Thoracic aorta (tissue), 2 donors: ENCODE data around the gene DOCK4. TPM values are rescaled to one million over a fixed set of nuclear protein-coding genes. Genes with fewer than 3 reads are reported as not detected.

Source experiments
- ATAC-seq: fragments of 150-250 bp; one replicate; pipeline ENCODE4 v1.8.0; 2017; ENCODE audit warnings: low read depth; ENCODE audit not compliant: insufficient number of reproducible peaks, low FRiP score
- DNase-seq: peaks from one replicate; pipeline ENCODE4 v3.0.0-alpha.2; 2020; ENCODE audit warnings: low spot score
- H3K27ac ChIP-seq, 2 donors: fragments of 200-600 bp; sonication (generic); 1 replicate in 1 of 2; 2 replicates in 1 of 2; pipeline ENCODE4 v1.5.1; 2016; ENCODE audit warnings: mild to moderate bottlenecking in 2 of 2, moderate library complexity in 2 of 2
- H3K27me3 ChIP-seq: fragments of 200-600 bp; sonication (generic); replicated peaks from 2 replicates; pipeline ENCODE4 v1.6.0; 2016; ENCODE audit warnings: mild to moderate bottlenecking; ENCODE audit not compliant: insufficient read depth
- H3K36me3 ChIP-seq: fragments of 200-600 bp; sonication (generic); one replicate; pipeline ENCODE4 v1.5.1; 2016
- H3K4me1 ChIP-seq, 2 donors: fragments of 200-600 bp; sonication (generic); 1 replicate in 1 of 2; 2 replicates in 1 of 2; pipeline versions ENCODE4 v1.5.1 to v1.6.0; 2016; ENCODE audit warnings: low read depth in 2 of 2, mild to moderate bottlenecking in 1 of 2; ENCODE audit not compliant: control insufficient read depth in 1 of 2
- H3K4me3 ChIP-seq: fragments of 200-600 bp; sonication (generic); 2 replicates; pipeline ENCODE4 v1.5.1; 2016; ENCODE audit warnings: mild to moderate bottlenecking
- H3K9me3 ChIP-seq: fragments of 200-600 bp; sonication (generic); 2 replicates; pipeline ENCODE4 v1.5.1; 2016
- total RNA-seq, 2 donors: library from RNA; depleted of rRNA; stranded (reverse); fragments of >200 nt; gene quantifications; one replicate each; pipeline versions ENCODE4 v1.1.0 to v1.2.3, GENCODE V29; 2016
- TF ChIP-seq, protein P1 (sequence below): fragments of 200-600 bp; sonication (generic); IDR thresholded peaks from one replicate; pipeline ENCODE4 v1.5.1; 2019; ENCODE audit warnings: antibody characterized with exemption

DOCK4 gene
- total RNA-seq, 2 donors from 2014 or later, result 22.3 to 71.5 TPM

DNA sequence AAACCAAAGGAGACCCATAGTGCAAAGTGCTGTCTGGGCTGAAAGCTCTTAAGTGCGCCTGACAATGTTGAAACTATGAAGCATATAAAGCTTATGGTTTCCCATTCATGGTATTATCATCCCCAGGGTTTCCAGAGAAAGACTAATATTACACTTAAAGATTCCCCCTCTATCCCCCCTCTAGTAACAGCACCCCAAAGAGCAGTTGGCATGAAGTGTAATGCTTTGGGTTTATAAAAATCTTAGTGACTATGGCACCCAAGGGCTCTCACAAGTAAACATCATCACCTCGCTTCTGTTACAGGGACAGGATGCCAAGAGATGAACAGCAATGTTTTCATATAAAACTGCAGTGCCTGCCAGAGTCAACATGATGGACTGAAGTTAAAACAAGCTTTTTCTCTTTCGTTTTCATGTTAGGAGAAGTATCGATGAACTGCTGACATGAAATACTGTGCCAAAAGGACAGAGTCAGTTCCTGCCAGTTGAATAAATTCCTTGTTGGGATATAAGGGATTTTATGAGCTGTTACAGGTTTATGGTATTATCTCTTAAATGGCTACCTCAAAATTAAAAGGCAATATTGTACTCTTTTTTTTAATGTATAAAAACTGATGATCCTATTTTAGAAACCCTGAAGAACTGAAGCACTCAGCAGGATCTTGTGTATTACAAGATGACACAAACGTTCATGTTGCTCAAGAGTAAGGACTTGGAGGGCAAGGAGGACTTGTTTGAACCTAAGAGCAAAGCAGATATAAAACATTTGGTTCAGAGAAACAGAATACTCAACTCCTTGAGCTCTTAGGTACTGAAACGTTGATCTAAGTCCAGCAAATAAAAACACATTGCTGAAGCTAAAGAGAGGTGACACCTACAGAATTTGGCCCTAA lies 440.2 kb downstream of the DOCK4 start:
- ATAC-seq (no peak), DNase-seq (no peak)
- TF ChIP-seq, protein P1, sequence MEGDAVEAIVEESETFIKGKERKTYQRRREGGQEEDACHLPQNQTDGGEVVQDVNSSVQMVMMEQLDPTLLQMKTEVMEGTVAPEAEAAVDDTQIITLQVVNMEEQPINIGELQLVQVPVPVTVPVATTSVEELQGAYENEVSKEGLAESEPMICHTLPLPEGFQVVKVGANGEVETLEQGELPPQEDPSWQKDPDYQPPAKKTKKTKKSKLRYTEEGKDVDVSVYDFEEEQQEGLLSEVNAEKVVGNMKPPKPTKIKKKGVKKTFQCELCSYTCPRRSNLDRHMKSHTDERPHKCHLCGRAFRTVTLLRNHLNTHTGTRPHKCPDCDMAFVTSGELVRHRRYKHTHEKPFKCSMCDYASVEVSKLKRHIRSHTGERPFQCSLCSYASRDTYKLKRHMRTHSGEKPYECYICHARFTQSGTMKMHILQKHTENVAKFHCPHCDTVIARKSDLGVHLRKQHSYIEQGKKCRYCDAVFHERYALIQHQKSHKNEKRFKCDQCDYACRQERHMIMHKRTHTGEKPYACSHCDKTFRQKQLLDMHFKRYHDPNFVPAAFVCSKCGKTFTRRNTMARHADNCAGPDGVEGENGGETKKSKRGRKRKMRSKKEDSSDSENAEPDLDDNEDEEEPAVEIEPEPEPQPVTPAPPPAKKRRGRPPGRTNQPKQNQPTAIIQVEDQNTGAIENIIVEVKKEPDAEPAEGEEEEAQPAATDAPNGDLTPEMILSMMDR, result no peak
- peak overlapping the region in 1 of 2 donors; percentile 17 for H3K27ac ChIP-seq
- no peaks in the 10 kb centered on the region for H3K36me3 ChIP-seq
- H3K9me3 ChIP-seq, result no peaks in the 10 kb centered on the region
- peaks cover 0 to 16% of the 10 kb centered on the region in 2 donors for H3K4me1 ChIP-seq
- H3K4me3 ChIP-seq, result no peak overlapping the region
- no peaks in the 10 kb centered on the region for H3K27me3 ChIP-seq

DNA sequence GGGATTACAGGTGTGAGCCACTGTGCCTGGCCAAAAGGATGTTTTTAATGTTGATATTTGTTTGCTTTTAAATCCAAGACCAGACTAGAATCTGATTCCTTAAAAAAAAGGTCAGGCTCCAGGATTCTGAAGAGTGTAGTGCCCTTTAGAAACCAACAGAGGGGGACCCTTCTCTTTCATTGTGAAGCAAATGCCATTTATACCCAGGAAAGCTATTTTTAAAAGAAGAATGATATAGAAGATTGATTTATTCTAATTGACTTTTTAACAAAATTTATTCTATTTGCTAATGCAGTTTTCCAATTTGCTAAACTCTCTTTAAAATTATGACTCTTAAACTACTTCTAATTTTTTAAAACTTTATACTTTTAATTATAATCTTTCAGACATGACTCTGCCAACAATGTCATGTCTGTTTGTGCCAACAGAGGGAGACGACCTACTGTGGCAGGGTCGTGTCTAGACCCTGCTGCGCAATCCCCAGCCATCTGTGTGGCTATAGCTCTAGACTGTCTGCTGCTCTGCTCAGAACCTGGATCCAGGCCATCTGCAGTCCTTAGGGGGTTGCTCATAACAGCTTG lies 442.9 kb downstream of the DOCK4 start:
- H3K4me1 ChIP-seq, result peaks cover 0 to 16% of the 10 kb centered on the region in 2 donors
- DNase-seq, result no peak
- no peak overlapping the region for H3K27ac ChIP-seq
- H3K27me3 ChIP-seq, result no peaks in the 10 kb centered on the region
- no peak overlapping the region for H3K4me3 ChIP-seq
- TF ChIP-seq, protein P1, result peak; percentile 65
- no peaks in the 10 kb centered on the region for H3K9me3 ChIP-seq
- peak; percentile 80 for ATAC-seq
- no peaks in the 10 kb centered on the region for H3K36me3 ChIP-seq

DNA sequence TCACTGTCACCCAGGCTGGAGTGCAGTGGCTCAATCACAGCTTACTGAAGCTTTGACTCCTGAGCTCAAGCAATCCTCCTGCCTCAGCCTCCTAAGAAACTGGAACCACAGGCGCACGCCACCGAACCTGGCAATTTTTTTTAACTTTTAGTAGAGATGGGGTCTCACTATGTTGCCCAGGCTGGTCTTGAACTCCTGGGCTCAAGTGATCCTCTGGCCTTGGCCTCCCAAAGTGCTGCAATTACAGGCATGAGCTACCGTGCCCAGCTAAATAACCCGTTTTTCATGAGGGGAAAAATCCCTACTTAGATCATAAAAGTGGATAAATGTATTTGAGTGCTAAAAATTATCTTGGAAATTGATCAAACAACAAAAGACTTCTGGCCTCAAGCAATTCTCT lies 443.4 kb downstream of the DOCK4 start:
- TF ChIP-seq, protein P1, result no peak
- H3K36me3 ChIP-seq, result no peaks in the 10 kb centered on the region
- no peak for ATAC-seq

DNA sequence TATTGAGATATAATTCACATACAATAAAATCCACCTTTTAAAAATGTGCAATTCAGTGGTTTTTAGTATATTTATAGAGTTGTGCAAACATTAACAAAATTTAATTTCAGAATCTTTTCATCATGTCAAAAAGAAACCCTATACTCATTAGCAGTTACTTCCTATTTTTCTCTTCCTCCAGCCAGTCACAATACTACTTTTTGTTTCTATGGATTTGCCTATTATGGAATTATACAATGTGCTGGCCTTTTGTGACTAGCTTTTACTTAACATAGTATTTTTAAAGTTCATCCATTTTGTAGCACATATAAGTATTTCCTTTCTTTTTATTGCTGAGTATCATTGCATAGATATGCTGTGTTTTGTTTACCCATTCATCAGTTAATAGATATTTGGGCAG lies 444.0 kb downstream of the DOCK4 start:
- H3K4me1 ChIP-seq, result peaks cover 0 to 16% of the 10 kb centered on the region in 2 donors
- ATAC-seq, result no peak
- H3K36me3 ChIP-seq, result no peaks in the 10 kb centered on the region
- no peaks in the 10 kb centered on the region for H3K9me3 ChIP-seq
- H3K4me3 ChIP-seq, result no peak overlapping the region
- TF ChIP-seq, protein P1, result no peak
- no peak overlapping the region for H3K27ac ChIP-seq
- no peak for DNase-seq
- H3K27me3 ChIP-seq, result no peaks in the 10 kb centered on the region

More for the DNA sequence above, 443.4 kb downstream of the DOCK4 start:
- Histone ChIP-seq H3K4me1 (peaks cover 0 to 16% of the 10 kb centered on the region in 2 donors), H3K27ac (no peak overlapping the region), H3K9me3 (no peaks in the 10 kb centered on the region), H3K4me3 (no peak overlapping the region), H3K27me3 (no peaks in the 10 kb centered on the region)
- no peak for DNase-seq

DNA sequence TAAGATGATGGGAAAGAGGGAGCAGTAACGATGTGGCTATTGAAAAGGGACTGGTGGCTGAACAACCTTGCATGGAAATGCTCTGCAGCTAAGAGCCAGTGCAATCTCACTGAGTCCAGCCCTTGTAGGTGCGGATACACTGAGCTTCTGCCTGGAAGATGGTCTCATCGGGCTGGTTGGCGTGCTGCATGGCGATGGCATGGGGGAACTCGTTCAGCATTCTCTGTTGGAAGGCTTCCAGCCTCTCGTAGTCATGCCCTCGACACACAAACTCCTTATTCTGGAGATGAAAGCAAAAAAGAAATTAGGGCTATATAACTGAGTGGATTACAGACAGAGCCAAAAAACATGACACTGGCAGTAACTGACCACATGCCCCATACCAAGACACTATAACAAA lies 446.2 kb downstream of the DOCK4 start:
- Histone ChIP-seq H3K36me3 (no peaks in the 10 kb centered on the region), H3K4me3 (no peak overlapping the region)
- TF ChIP-seq, protein P1, result no peak

More for the DNA sequence above, 446.2 kb downstream of the DOCK4 start:
- no peak for ATAC-seq
- Histone ChIP-seq H3K9me3 (no peaks in the 10 kb centered on the region), H3K27ac (no peak overlapping the region), H3K27me3 (no peaks in the 10 kb centered on the region), H3K4me1 (peaks cover 0 to 25% of the 10 kb centered on the region in 2 donors)
- no peak for DNase-seq
